HEK293T (cell line): ENCODE measurements around the gene TAPBPL.

Experiments used
- BHLHE40 ChIP-seq: fragments of 450-650 bp; IDR thresholded peaks from 2 replicates; pipeline ENCODE4 v1.6.1; 2016; ENCODE audit warnings: mild to moderate bottlenecking, moderate library complexity, borderline replicate concordance
- HDGF ChIP-seq: fragments of 450-650 bp; IDR thresholded peaks from 2 replicates; pipeline ENCODE4 v1.6.1; 2017; ENCODE audit warnings: antibody characterized with exemption, borderline replicate concordance
- ZNF384 ChIP-seq: fragments of 450-650 bp; IDR thresholded peaks from 2 replicates; pipeline ENCODE4 v1.6.1; 2016

GRCh38 chr12:6461401-6462233, 9.8 kb downstream of the TAPBPL start:
- no peak for TF ChIP-seq ZNF384
- TF ChIP-seq BHLHE40: no peak
- no peak for TF ChIP-seq HDGF
